ENCODE data around the gene GCAT. TPM values are rescaled to one million over a fixed set of nuclear protein-coding genes. Genes with fewer than 3 reads are reported as not detected.

The GCAT gene
- polyA plus RNA-seq, 3 donors from 2014 or later = 0.64 to 0.71 TPM; not detected in 1

DNA sequence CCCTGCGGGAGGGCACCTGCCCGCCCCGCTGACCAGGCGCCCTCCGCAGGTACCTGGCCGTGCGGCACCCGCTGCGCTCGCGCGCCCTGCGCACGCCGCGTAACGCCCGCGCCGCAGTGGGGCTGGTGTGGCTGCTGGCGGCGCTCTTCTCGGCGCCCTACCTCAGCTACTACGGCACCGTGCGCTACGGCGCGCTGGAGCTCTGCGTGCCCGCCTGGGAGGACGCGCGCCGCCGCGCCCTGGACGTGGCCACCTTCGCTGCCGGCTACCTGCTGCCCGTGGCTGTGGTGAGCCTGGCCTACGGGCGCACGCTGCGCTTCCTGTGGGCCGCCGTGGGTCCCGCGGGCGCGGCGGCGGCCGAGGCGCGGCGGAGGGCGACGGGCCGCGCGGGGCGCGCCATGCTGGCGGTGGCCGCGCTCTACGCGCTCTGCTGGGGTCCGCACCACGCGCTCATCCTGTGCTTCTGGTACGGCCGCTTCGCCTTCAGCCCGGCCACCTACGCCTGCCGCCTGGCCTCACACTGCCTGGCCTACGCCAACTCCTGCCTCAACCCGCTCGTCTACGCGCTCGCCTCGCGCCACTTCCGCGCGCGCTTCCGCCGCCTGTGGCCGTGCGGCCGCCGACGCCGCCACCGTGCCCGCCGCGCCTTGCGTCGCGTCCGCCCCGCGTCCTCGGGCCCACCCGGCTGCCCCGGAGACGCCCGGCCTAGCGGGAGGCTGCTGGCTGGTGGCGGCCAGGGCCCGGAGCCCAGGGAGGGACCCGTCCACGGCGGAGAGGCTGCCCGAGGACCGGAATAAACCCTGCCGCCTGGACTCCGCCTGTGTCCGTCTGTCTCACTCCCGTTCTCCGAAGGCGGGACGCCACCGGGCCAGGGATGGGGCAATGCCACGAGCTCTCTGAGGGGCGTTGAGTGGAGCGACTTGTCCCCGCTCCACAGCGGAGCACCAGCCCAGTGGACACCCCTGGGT is 17.2 kb downstream of the GCAT start:
- H3K27me3 Mint-ChIP-seq (ENCODE audit: low read depth in 3 of 3) = peaks cover 0 to 13% (median 6%) of the 10 kb centered on the region in 3 donors
- DNase-seq = peak in 1 of 3 donors; percentile 21

GRCh38 chr22:37827056-37827455 is 19.3 kb downstream of the GCAT start:
- DNase-seq = no peak
- peaks cover 0 to 7% (median 0%) of the 10 kb centered on the region in 3 donors for H3K27me3 Mint-ChIP-seq (ENCODE audit: low read depth in 3 of 3)
- H3K9me3 Mint-ChIP-seq = no peaks in the 10 kb centered on the region
- H3K4me3 Mint-ChIP-seq = peak overlapping the region in 1 of 5 donors; percentile 46
- H3K4me1 Mint-ChIP-seq = peaks cover 0 to 4% of the 10 kb centered on the region in 2 donors
- peak overlapping the region in 1 of 6 donors; percentile 61 for H3K27ac Mint-ChIP-seq
- peaks cover 0 to 14% (median 3%) of the 10 kb centered on the region in 3 donors for H3K36me3 Mint-ChIP-seq

More for the DNA sequence above, 17.2 kb downstream of the GCAT start:
- peak overlapping the region; percentile 55 to 78 (median 68) for H3K4me3 Mint-ChIP-seq
- no peak overlapping the region for H3K27ac Mint-ChIP-seq
- H3K4me1 Mint-ChIP-seq = peaks cover 0 to 6% of the 10 kb centered on the region in 2 donors
- no peaks in the 10 kb centered on the region for H3K9me3 Mint-ChIP-seq
- peaks cover 0 to 7% (median 0%) of the 10 kb centered on the region in 3 donors for H3K36me3 Mint-ChIP-seq

GRCh38 chr22:37830093-37830842 is 22.5 kb downstream of the GCAT start:
- peak overlapping the region in 1 of 6 donors; percentile 58 for H3K27ac Mint-ChIP-seq
- peaks cover 0 to 6% (median 2%) of the 10 kb centered on the region in 3 donors for H3K27me3 Mint-ChIP-seq (ENCODE audit: low read depth in 3 of 3)
- H3K4me1 Mint-ChIP-seq = peaks cover 0 to 2% of the 10 kb centered on the region in 2 donors
- no peaks in the 10 kb centered on the region for H3K9me3 Mint-ChIP-seq
- no peak overlapping the region for H3K4me3 Mint-ChIP-seq
- peaks cover 0 to 35% (median 7%) of the 10 kb centered on the region in 3 donors for H3K36me3 Mint-ChIP-seq
- no peak for DNase-seq

DNA sequence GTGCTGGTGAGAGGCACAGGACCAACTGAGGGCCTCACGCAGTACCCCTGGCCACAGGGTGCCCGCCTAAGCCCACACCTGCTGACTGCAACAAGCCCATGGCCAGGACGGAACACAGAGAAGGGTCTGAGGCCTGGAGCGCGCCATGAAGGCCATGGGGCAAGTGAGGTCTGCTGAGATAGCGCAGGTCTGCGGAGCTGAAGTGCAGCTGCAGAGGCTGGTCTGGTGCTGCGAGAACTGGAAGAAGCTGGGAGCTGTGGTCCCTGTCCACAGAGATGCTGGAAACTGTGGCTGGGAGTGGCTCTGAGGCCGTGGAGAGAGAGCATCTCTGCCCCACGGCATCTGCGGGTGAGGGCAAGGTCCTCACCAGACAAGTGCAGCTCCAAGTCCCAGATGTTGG is 23.7 kb downstream of the GCAT start:
- Mint-ChIP-seq H3K4me1 (no peaks in the 10 kb centered on the region), H3K9me3 (no peaks in the 10 kb centered on the region), H3K27me3 (ENCODE audit: low read depth in 3 of 3) (peaks cover 0 to 3% (median 2%) of the 10 kb centered on the region in 3 donors), H3K27ac (no peak overlapping the region), H3K36me3 (peaks cover 0 to 35% (median 7%) of the 10 kb centered on the region in 3 donors), H3K4me3 (no peak overlapping the region)
- no peak for DNase-seq

DNA sequence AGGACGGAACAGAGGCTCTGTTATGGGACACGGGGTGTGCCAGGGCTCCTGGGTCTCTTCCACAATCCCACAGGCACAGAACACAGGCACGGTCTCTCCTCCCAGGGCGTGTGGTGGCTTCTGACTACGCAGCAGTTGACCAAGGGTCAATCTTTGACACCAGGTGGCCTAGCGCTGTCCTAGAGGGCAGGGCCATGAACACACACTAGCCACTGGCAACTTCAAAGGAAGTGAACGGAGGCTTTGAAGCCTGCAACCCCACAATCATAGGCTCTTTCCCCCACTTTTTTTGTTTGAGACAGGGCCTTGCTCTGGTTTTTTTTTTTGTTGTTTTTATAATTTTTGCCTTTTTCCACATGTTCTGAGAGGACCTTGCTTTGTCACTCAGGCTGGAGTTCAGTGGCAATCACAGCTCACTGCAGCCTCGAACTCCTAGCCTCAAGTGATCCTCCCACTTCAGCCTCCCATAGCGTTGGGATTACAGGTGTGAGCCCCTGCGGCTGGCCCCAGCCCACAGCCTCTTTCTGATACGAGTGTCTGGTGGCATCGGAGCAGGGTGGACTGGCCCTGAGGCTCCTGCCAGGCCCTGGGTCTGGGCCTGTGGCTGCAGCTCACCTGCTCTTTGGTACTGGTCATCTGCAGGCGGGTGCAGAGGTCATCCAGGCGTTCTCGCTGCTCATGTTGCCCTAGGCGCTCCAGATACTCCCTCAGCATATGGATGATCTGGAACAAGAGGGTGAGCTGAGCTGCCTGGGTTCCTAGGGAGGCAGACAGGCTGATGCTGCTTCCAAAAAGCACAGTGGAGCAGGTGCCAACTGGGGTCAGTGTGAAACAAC is 24.5 kb downstream of the GCAT start:
- DNase-seq = no peak
- H3K27ac Mint-ChIP-seq = no peak overlapping the region
- no peaks in the 10 kb centered on the region for H3K4me1 Mint-ChIP-seq
- peaks cover 0 to 2% (median 2%) of the 10 kb centered on the region in 3 donors for H3K27me3 Mint-ChIP-seq (ENCODE audit: low read depth in 3 of 3)
- peaks cover 0 to 38% (median 11%) of the 10 kb centered on the region in 3 donors for H3K36me3 Mint-ChIP-seq
- H3K4me3 Mint-ChIP-seq = no peak overlapping the region
- H3K9me3 Mint-ChIP-seq = no peaks in the 10 kb centered on the region

- H3K36me3 Mint-ChIP-seq = peaks cover 0 to 8% (median 2%) of the 10 kb centered on the region in 3 donors
- no peak for DNase-seq
- peaks cover 10 to 20% of the 10 kb centered on the region in 2 donors for H3K4me1 Mint-ChIP-seq
- peak overlapping the region; percentile 69 to 95 (median 76) for H3K27ac Mint-ChIP-seq
- peak overlapping the region; percentile 64 to 77 (median 70) for H3K4me3 Mint-ChIP-seq
- peaks cover 0 to 2% (median 1%) of the 10 kb centered on the region in 3 donors for H3K27me3 Mint-ChIP-seq (ENCODE audit: low read depth in 3 of 3)
- no peaks in the 10 kb centered on the region for H3K9me3 Mint-ChIP-seq
Measured at GRCh38 chr22:37842015-37842793, 34.5 kb downstream of the GCAT start.

- H3K4me3 Mint-ChIP-seq = peak overlapping the region; percentile 88 to 91 (median 89)
- H3K27me3 Mint-ChIP-seq (ENCODE audit: low read depth in 3 of 3) = peaks cover 1 to 5% (median 2%) of the 10 kb centered on the region in 3 donors
- no peaks in the 10 kb centered on the region for H3K9me3 Mint-ChIP-seq
- DNase-seq = no peak
- H3K4me1 Mint-ChIP-seq = peaks cover 14 to 30% of the 10 kb centered on the region in 2 donors
- no peaks in the 10 kb centered on the region for H3K36me3 Mint-ChIP-seq
- peak overlapping the region; percentile 76 to 95 (median 90) for H3K27ac Mint-ChIP-seq
Measured at GRCh38 chr22:37843741-37844089, 36.0 kb downstream of the GCAT start.

GRCh38 chr22:37844904-37845329 is 37.2 kb downstream of the GCAT start:
- no peak for DNase-seq
- Mint-ChIP-seq H3K27ac (peak overlapping the region; percentile 78 to 91 (median 88)), H3K4me3 (peak overlapping the region; percentile 81 to 93 (median 88)), H3K36me3 (no peaks in the 10 kb centered on the region), H3K27me3 (ENCODE audit: low read depth in 3 of 3) (peaks cover 2 to 8% (median 8%) of the 10 kb centered on the region in 3 donors), H3K4me1 (peaks cover 26 to 39% of the 10 kb centered on the region in 2 donors), H3K9me3 (no peaks in the 10 kb centered on the region)

DNA sequence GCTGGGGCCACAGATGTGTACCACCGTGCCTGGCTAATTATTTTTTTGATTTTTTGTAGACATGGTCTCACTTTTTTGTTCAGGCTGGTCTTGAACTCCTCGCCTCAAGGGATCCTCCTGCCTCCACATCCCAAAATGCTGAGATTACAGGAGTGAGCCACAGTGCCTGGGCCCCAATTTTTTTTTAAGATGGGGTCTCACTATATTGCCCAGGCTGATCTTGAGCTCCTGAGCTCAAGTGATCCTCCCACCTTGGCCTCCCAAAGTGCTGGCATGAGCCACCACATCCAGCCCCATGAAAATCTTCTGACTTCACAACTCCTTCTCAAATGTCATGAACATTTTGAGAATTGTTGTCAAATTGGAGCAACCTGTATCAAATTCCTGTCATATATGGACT is 38.7 kb downstream of the GCAT start:
- no peak overlapping the region for H3K27ac Mint-ChIP-seq
- no peak for DNase-seq
- peaks cover 2 to 8% (median 8%) of the 10 kb centered on the region in 3 donors for H3K27me3 Mint-ChIP-seq (ENCODE audit: low read depth in 3 of 3)
- peak overlapping the region in 2 of 5 donors; percentile 18 to 22 for H3K4me3 Mint-ChIP-seq
- H3K9me3 Mint-ChIP-seq = no peaks in the 10 kb centered on the region
- peaks cover 0 to 6% (median 0%) of the 10 kb centered on the region in 3 donors for H3K36me3 Mint-ChIP-seq
- peaks cover 40 to 48% of the 10 kb centered on the region in 2 donors for H3K4me1 Mint-ChIP-seq

GRCh38 chr22:37848587-37849088 is 40.9 kb downstream of the GCAT start:
- DNase-seq = peak in 2 of 3 donors; percentile 6 to 26
- Mint-ChIP-seq H3K4me3 (peak overlapping the region; percentile 90 to 95 (median 91)), H3K27ac (peak overlapping the region; percentile 95 to 98 (median 96)), H3K27me3 (ENCODE audit: low read depth in 3 of 3) (peaks cover 2 to 10% (median 6%) of the 10 kb centered on the region in 3 donors), H3K36me3 (peaks cover 6 to 13% (median 10%) of the 10 kb centered on the region in 3 donors), H3K9me3 (no peaks in the 10 kb centered on the region), H3K4me1 (peaks cover 43 to 44% of the 10 kb centered on the region in 2 donors)

GRCh38 chr22:37849089-37849751 is 41.5 kb downstream of the GCAT start, which contains the start of gene EIF3L:
Gene EIF3L, plus strand, starts transcription at chr22:37849419. Its CDS starts 31 bp downstream, at chr22:37849450.
- Mint-ChIP-seq H3K27me3 (ENCODE audit: low read depth in 3 of 3) (peaks cover 2 to 10% (median 6%) of the 10 kb centered on the region in 3 donors), H3K36me3 (peaks cover 11 to 17% (median 15%) of the 10 kb centered on the region in 3 donors), H3K9me3 (no peaks in the 10 kb centered on the region), H3K4me3 (peak within 1 kb of the TSS; percentile 90 to 95 (median 91)), H3K27ac (peak within 1 kb of the TSS; percentile 95 to 98 (median 96)), H3K4me1 (peaks cover 42 to 50% of the 10 kb centered on the region in 2 donors)
- peak; percentile 82 to 83 (median 83) for DNase-seq
